ENCODE results near the gene FYN. TPM values are rescaled to one million over a fixed set of nuclear protein-coding genes. Genes with fewer than 3 reads are reported as not detected.

FYN gene
- polyA plus RNA-seq, 4 donors = 17.9 to 33.8 (median 24.8) TPM

DNA sequence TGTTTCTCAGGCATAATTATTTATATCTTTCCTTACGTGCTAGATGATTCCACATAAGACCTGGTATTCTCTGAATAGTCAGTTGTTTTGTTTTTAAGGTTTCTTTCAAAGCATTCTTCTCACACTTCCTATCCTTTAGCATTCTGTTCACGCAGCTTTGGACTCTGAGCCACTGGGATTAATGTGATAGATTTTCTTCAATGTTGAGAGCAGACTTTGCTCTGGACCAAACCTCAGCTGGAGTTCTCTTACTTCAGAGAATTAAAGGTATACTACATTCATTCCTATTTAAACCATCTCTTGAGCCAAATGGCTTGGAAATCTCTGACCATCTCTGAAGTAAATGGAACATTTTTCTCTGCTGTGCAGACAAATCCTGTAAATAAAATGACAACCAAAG lies 196.9 kb downstream of the FYN start:
- peak overlapping the region in 1 of 3 donors; percentile 61 for H3K27ac ChIP-seq (ENCODE audit: low read depth in 1 of 3, low read length in 2 of 3)
- DNase-seq (peak; percentile 83 to 92), FAIRE-seq (no peak)
- no peaks in the 10 kb centered on the region for H3K27me3 ChIP-seq (ENCODE audit: control insufficient read depth in 3 of 3, insufficient read depth in 3 of 3, low read length in 3 of 3)
- H3K36me3 ChIP-seq (ENCODE audit: control insufficient read depth in 3 of 3, insufficient read depth in 2 of 3, low read depth in 1 of 3, low read length in 3 of 3) = peaks cover 0 to 22% (median 0%) of the 10 kb centered on the region in 3 donors
- no peak overlapping the region for H3K4me3 ChIP-seq (ENCODE audit: low read depth in 1 of 3, low read length in 3 of 3)
- peaks cover 3 to 54% (median 10%) of the 10 kb centered on the region in 3 donors for H3K4me1 ChIP-seq (ENCODE audit: control insufficient read depth in 3 of 3, insufficient read depth in 2 of 3, low read depth in 1 of 3, low read length in 2 of 3)
- H3K9me3 ChIP-seq (ENCODE audit: control insufficient read depth in 2 of 2, insufficient read depth in 1 of 2, low read depth in 1 of 2, low read length in 1 of 2) = no peaks in the 10 kb centered on the region
- 16 to 66% (median 49%) methylated on average over 2 of the region's 2 CpGs for WGBS, 3 donors

DNA sequence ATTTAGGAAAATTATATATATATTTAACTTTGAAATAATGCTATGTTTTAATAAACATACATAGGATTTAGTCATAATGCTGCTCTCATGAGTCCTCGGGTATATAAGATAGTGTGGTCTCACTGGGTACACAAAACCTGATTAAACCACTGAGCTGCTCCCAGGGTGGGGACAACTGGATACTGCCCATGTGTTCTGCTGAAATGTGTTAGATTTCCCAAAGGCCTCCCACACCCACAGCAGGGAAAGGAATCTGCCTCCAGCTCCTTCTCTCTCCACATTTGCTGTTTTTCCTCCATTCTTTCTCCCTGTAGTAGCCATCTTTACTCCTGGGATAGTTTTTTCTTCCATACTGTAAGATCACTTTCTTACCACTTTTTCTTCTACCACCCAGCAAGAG lies 198.4 kb downstream of the FYN start:
- H3K27ac ChIP-seq (ENCODE audit: low read depth in 1 of 3, low read length in 2 of 3) = no peak overlapping the region
- no peaks in the 10 kb centered on the region for H3K9me3 ChIP-seq (ENCODE audit: control insufficient read depth in 2 of 2, insufficient read depth in 1 of 2, low read depth in 1 of 2, low read length in 1 of 2)
- no peaks in the 10 kb centered on the region for H3K27me3 ChIP-seq (ENCODE audit: control insufficient read depth in 3 of 3, insufficient read depth in 3 of 3, low read length in 3 of 3)
- peaks cover 0 to 21% (median 0%) of the 10 kb centered on the region in 3 donors for H3K36me3 ChIP-seq (ENCODE audit: control insufficient read depth in 3 of 3, insufficient read depth in 2 of 3, low read depth in 1 of 3, low read length in 3 of 3)
- no peak for DNase-seq
- WGBS, 3 donors = 23 to 64% (median 23%) methylated on average over 1 of the region's 1 CpG
- peaks cover 3 to 54% (median 10%) of the 10 kb centered on the region in 3 donors for H3K4me1 ChIP-seq (ENCODE audit: control insufficient read depth in 3 of 3, insufficient read depth in 2 of 3, low read depth in 1 of 3, low read length in 2 of 3)
- FAIRE-seq = no peak
- no peak overlapping the region for H3K4me3 ChIP-seq (ENCODE audit: low read depth in 1 of 3, low read length in 3 of 3)

DNA sequence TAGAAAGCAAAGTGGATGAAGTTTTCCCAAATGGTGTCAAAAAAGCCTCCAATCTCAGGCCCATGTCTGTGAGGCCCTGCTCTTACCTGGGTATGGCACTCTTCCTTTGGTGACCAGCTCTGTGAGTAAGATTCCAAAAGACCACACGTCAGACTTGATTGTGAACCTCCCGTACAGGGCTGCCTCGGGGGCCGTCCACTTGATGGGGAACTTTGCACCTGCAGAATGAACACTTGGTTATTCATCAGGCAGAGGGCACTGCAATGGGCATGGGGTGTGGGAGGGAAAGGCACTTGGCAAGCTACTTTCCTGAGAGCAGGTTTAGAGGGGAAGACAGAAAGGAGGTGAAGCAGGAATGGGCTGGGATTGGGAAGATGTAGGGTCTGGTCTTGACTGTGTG lies 198.8 kb downstream of the FYN start:
- H3K27me3 ChIP-seq (ENCODE audit: control insufficient read depth in 3 of 3, insufficient read depth in 3 of 3, low read length in 3 of 3) = no peaks in the 10 kb centered on the region
- H3K4me1 ChIP-seq (ENCODE audit: control insufficient read depth in 3 of 3, insufficient read depth in 2 of 3, low read depth in 1 of 3, low read length in 2 of 3) = peaks cover 3 to 51% (median 10%) of the 10 kb centered on the region in 3 donors
- WGBS, 3 donors = 22 to 73% (median 40%) methylated on average over 4 of the region's 4 CpGs
- no peak overlapping the region for H3K4me3 ChIP-seq (ENCODE audit: low read depth in 1 of 3, low read length in 3 of 3)
- FAIRE-seq (no peak), DNase-seq (peak in 1 of 2 donors; percentile 75)
- peak overlapping the region in 1 of 3 donors; percentile 29 for H3K27ac ChIP-seq (ENCODE audit: low read depth in 1 of 3, low read length in 2 of 3)
- no peaks in the 10 kb centered on the region for H3K9me3 ChIP-seq (ENCODE audit: control insufficient read depth in 2 of 2, insufficient read depth in 1 of 2, low read depth in 1 of 2, low read length in 1 of 2)
- peaks cover 0 to 21% (median 0%) of the 10 kb centered on the region in 3 donors for H3K36me3 ChIP-seq (ENCODE audit: control insufficient read depth in 3 of 3, insufficient read depth in 2 of 3, low read depth in 1 of 3, low read length in 3 of 3)

DNA sequence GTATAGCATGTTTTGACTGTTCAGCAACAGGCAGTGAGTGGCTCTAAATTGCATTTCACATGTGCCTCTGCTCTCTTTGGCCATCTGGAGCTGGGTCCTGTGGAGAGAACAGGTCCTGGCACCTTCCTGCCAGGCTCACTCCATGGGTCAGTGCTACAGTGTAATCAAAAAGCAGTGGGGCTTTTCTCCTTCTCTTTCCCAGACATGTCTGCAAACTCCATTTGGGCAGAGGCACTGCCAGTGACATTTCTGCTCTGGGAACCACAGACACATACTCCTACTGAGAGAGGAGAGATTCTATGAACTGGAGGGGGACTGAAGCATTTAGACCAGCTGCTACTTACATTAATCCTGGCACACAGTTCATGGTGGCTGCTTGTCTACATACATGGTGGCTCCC lies 199.3 kb downstream of the FYN start:
- H3K4me1 ChIP-seq (ENCODE audit: control insufficient read depth in 3 of 3, insufficient read depth in 2 of 3, low read depth in 1 of 3, low read length in 2 of 3) = peaks cover 3 to 47% (median 10%) of the 10 kb centered on the region in 3 donors
- H3K27me3 ChIP-seq (ENCODE audit: control insufficient read depth in 3 of 3, insufficient read depth in 3 of 3, low read length in 3 of 3) = no peaks in the 10 kb centered on the region
- H3K36me3 ChIP-seq (ENCODE audit: control insufficient read depth in 3 of 3, insufficient read depth in 2 of 3, low read depth in 1 of 3, low read length in 3 of 3) = peaks cover 0 to 21% (median 0%) of the 10 kb centered on the region in 3 donors
- FAIRE-seq (no peak), DNase-seq (no peak)
- no peak overlapping the region for H3K27ac ChIP-seq (ENCODE audit: low read depth in 1 of 3, low read length in 2 of 3)
- no peaks in the 10 kb centered on the region for H3K9me3 ChIP-seq (ENCODE audit: control insufficient read depth in 2 of 2, insufficient read depth in 1 of 2, low read depth in 1 of 2, low read length in 1 of 2)
- H3K4me3 ChIP-seq (ENCODE audit: low read depth in 1 of 3, low read length in 3 of 3) = no peak overlapping the region

DNA sequence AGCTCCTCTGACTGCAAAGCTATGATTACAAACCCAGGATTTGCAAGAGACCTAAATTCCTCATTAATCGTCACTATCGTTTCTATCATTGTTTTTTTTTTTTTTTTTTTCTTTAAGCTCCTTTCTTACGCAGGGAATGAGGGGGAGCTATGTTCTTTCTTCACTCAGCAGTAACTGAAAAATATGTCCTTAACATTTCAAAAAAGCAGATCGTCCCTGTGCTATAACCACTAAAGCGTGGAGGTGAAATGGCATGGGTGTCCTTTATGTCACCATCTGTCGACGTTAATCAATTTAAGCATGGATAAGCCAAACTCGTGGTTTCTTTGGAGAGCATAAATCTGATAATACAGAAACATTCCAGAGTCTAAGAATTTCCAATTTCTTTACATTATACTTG lies 199.7 kb downstream of the FYN start:
- no peak for DNase-seq
- WGBS, 3 donors = 60 to 78% (median 73%) methylated on average over 8 of the region's 8 CpGs
- FAIRE-seq = no peak
- peaks cover 3 to 44% (median 8%) of the 10 kb centered on the region in 3 donors for H3K4me1 ChIP-seq (ENCODE audit: control insufficient read depth in 3 of 3, insufficient read depth in 2 of 3, low read depth in 1 of 3, low read length in 2 of 3)
- no peaks in the 10 kb centered on the region for H3K27me3 ChIP-seq (ENCODE audit: control insufficient read depth in 3 of 3, insufficient read depth in 3 of 3, low read length in 3 of 3)
- peaks cover 0 to 21% (median 0%) of the 10 kb centered on the region in 3 donors for H3K36me3 ChIP-seq (ENCODE audit: control insufficient read depth in 3 of 3, insufficient read depth in 2 of 3, low read depth in 1 of 3, low read length in 3 of 3)
- no peak overlapping the region for H3K27ac ChIP-seq (ENCODE audit: low read depth in 1 of 3, low read length in 2 of 3)
- no peaks in the 10 kb centered on the region for H3K9me3 ChIP-seq (ENCODE audit: control insufficient read depth in 2 of 2, insufficient read depth in 1 of 2, low read depth in 1 of 2, low read length in 1 of 2)
- H3K4me3 ChIP-seq (ENCODE audit: low read depth in 1 of 3, low read length in 3 of 3) = no peak overlapping the region

DNA sequence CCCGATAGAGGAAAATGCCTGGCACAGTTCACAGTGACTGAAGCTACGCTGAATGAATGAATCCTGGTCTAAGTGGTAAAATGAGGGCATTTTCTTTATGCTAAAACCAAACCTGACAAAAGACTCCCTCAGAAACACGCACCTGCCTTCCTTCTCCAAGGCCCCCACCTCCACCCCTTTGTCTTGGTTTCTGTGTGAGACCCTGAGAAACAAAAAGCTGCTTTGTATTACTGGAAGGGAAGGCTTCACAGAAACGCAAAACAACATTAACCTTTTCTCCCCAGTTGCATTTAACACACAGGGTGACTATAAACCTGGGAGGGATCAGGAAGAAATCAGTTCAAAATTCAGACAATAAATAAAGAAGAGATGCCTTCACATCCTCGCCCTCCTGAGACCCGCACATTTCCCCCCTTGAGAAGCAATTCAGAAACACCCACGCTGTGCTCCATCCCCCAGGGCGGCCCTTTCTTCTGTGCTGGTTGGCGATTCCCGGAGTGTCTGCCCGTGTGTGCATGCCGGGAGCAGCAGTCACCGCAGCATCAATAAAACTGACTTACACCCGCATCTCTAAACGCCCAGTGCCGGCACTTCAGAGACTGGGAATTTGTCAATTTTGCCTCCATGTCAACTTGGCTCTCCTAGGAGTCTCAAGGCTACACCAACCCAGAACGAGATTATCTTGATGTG lies 200.3 kb downstream of the FYN start:
- Histone ChIP-seq H3K4me1 (ENCODE audit: control insufficient read depth in 3 of 3, insufficient read depth in 2 of 3, low read depth in 1 of 3, low read length in 2 of 3) (peaks cover 3 to 44% (median 5%) of the 10 kb centered on the region in 3 donors), H3K27me3 (ENCODE audit: control insufficient read depth in 3 of 3, insufficient read depth in 3 of 3, low read length in 3 of 3) (no peaks in the 10 kb centered on the region), H3K4me3 (ENCODE audit: low read depth in 1 of 3, low read length in 3 of 3) (no peak overlapping the region), H3K36me3 (ENCODE audit: control insufficient read depth in 3 of 3, insufficient read depth in 2 of 3, low read depth in 1 of 3, low read length in 3 of 3) (peaks cover 0 to 23% (median 0%) of the 10 kb centered on the region in 3 donors), H3K27ac (ENCODE audit: low read depth in 1 of 3, low read length in 2 of 3) (no peak overlapping the region), H3K9me3 (ENCODE audit: control insufficient read depth in 2 of 2, insufficient read depth in 1 of 2, low read depth in 1 of 2, low read length in 1 of 2) (no peaks in the 10 kb centered on the region)
- FAIRE-seq (no peak), DNase-seq (no peak)
- WGBS, 3 donors = 29 to 65% (median 53%) methylated on average over 17 of the region's 17 CpGs

DNA sequence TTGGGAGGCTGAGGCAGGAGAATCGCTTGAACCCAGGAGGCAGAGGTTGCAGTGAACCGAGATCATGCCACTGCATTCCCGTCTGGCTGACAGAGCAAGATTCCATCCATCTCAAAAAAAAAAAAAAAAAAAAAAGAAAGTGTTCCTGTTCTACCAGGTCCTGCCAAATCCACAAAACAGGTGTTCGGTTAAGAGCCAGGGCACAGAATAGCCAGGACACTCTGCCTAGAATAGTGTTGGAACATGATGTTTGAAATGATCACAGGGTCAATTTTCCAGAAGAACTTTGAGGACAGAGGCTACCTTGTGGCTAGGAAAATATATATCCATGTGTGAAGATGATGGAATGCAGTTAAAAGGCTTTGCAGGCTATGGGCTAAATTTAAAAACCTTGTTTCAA lies 203.9 kb downstream of the FYN start:
- Histone ChIP-seq H3K4me3 (ENCODE audit: low read depth in 1 of 3, low read length in 3 of 3) (no peak overlapping the region), H3K27me3 (ENCODE audit: control insufficient read depth in 3 of 3, insufficient read depth in 3 of 3, low read length in 3 of 3) (no peaks in the 10 kb centered on the region), H3K36me3 (ENCODE audit: control insufficient read depth in 3 of 3, insufficient read depth in 2 of 3, low read depth in 1 of 3, low read length in 3 of 3) (peaks cover 0 to 31% (median 0%) of the 10 kb centered on the region in 3 donors), H3K4me1 (ENCODE audit: control insufficient read depth in 3 of 3, insufficient read depth in 2 of 3, low read depth in 1 of 3, low read length in 2 of 3) (peaks cover 0 to 19% (median 0%) of the 10 kb centered on the region in 3 donors), H3K9me3 (ENCODE audit: control insufficient read depth in 2 of 2, insufficient read depth in 1 of 2, low read depth in 1 of 2, low read length in 1 of 2) (no peaks in the 10 kb centered on the region), H3K27ac (ENCODE audit: low read depth in 1 of 3, low read length in 2 of 3) (no peak overlapping the region)
- DNase-seq = no peak
- FAIRE-seq = no peak
- 73 to 95% (median 75%) methylated on average over 4 of the region's 4 CpGs for WGBS, 3 donors

DNA sequence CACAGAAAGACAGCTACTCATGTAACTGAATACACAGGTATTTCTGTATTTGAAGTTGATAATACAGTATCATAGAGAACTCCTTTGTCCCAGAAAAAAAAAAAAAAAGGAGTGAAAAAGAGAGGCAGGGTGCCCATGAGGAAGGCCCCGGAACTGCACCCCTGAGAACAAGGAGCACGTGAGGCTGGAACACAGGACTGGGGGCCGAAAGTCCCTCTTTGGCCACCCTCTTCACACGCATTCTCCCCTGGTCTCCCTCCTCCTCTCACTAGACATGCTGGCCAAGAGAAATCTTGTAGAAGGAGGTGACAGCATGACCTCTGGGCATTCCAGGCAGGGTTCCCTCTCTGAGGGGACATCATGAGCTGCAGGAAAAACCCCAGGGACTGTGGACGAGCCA lies 204.8 kb downstream of the FYN start:
- FAIRE-seq = no peak
- Histone ChIP-seq H3K4me3 (ENCODE audit: low read depth in 1 of 3, low read length in 3 of 3) (no peak overlapping the region), H3K4me1 (ENCODE audit: control insufficient read depth in 3 of 3, insufficient read depth in 2 of 3, low read depth in 1 of 3, low read length in 2 of 3) (peaks cover 0 to 14% (median 0%) of the 10 kb centered on the region in 3 donors), H3K27me3 (ENCODE audit: control insufficient read depth in 3 of 3, insufficient read depth in 3 of 3, low read length in 3 of 3) (no peaks in the 10 kb centered on the region), H3K36me3 (ENCODE audit: control insufficient read depth in 3 of 3, insufficient read depth in 2 of 3, low read depth in 1 of 3, low read length in 3 of 3) (peaks cover 0 to 26% (median 0%) of the 10 kb centered on the region in 3 donors), H3K9me3 (ENCODE audit: control insufficient read depth in 2 of 2, insufficient read depth in 1 of 2, low read depth in 1 of 2, low read length in 1 of 2) (no peaks in the 10 kb centered on the region), H3K27ac (ENCODE audit: low read depth in 1 of 3, low read length in 2 of 3) (peak overlapping the region in 2 of 3 donors; percentile 13 to 18)
- DNase-seq = no peak
- 65 to 74% (median 67%) methylated on average over 5 of the region's 5 CpGs for WGBS, 3 donors
